ENCODE results near the gene RNF224.

- TF ChIP-seq GATA2 (IDR thresholded peaks at IDR 0.05; ENCODE audit: low read depth, low read length) (no peak), GATA3 (IDR thresholded peaks at IDR 0.05; ENCODE audit: low read depth, low read length) (no peak)
These were observed 21.9 kb upstream of the RNF224 start, which contains the start of the genes NDOR1 and TMEM203 for GRCh38 chr9:137205126-137206069.

Measured in SH-SY5Y (cell line).